ENCODE results near the gene SLC22A17.
"Not testable (repeated sequence)": the region's sequence is repeated elsewhere in the genome, so short reads cannot be mapped to it uniquely, and the experiment has no call there.

The SLC22A17 gene

DNA sequence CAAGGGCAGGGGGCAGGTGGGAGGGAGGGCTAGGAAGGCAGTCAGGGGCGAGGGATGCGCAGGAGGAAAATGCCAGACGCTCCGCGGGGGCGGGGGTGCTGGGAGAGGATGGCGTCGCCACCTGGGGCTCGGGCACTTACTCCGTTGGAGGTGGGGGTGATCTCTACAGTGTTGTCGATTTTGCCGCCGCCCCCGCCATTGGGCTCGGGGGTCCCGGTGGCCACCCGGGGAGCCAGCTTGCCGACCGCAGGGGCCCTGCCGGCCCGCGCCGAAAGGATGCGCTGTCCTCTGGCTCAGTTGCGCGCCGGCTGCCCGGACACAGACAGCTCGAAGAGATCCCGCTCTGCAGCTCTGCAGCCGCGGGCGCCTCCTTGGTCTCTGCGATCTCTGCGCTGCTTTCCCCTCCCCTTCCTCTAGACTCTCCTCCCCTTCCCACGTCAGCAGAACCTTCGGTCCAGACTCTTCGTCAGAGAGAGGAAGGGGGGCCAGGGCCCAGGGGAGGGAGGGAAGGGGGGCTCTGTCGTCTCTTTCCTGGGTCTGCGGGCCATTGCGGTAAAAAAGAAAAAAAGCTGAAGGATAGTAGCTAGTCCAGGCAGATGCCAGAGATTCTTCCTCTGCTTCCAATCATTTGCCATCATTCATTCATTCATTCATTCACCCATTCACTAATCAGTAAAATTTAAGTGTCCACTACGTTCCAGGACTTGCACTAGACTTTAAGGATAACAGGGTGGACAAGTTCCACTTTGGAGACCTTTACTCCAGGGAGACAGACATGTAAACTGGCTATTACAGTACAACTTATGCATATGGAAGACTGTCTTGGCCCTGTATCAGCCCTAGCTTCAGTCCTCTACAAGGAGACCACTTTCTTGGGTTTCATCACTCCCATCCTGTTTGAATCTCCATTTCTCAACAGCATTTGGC is at the start of gene SLC22A17:
TSS of gene SLC22A17 (minus strand) at position 382 of the 927 bp plus-strand sequence.
- peak within 1 kb of the TSS; percentile 49 for H3K4me3 ChIP-seq (replicated peaks; ENCODE audit: low read depth, low read length)
- TF ChIP-seq, protein P1, sequence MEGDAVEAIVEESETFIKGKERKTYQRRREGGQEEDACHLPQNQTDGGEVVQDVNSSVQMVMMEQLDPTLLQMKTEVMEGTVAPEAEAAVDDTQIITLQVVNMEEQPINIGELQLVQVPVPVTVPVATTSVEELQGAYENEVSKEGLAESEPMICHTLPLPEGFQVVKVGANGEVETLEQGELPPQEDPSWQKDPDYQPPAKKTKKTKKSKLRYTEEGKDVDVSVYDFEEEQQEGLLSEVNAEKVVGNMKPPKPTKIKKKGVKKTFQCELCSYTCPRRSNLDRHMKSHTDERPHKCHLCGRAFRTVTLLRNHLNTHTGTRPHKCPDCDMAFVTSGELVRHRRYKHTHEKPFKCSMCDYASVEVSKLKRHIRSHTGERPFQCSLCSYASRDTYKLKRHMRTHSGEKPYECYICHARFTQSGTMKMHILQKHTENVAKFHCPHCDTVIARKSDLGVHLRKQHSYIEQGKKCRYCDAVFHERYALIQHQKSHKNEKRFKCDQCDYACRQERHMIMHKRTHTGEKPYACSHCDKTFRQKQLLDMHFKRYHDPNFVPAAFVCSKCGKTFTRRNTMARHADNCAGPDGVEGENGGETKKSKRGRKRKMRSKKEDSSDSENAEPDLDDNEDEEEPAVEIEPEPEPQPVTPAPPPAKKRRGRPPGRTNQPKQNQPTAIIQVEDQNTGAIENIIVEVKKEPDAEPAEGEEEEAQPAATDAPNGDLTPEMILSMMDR (IDR thresholded peaks at IDR 0.05; ENCODE audit: low read depth, low read length, missing control alignments): no peak
- no peak for DNase-seq (ENCODE audit: extremely low read depth, low read depth)

GRCh38 chr14:23401291-23401690 is 48.6 kb upstream of the SLC22A17 start:
- no peak for DNase-seq (ENCODE audit: extremely low read depth, low read depth)
- TF ChIP-seq, protein P1 (IDR thresholded peaks at IDR 0.05; ENCODE audit: low read depth, low read length, missing control alignments): no peak
- no peak overlapping the region for H3K4me3 ChIP-seq (replicated peaks; ENCODE audit: low read depth, low read length)

DNA sequence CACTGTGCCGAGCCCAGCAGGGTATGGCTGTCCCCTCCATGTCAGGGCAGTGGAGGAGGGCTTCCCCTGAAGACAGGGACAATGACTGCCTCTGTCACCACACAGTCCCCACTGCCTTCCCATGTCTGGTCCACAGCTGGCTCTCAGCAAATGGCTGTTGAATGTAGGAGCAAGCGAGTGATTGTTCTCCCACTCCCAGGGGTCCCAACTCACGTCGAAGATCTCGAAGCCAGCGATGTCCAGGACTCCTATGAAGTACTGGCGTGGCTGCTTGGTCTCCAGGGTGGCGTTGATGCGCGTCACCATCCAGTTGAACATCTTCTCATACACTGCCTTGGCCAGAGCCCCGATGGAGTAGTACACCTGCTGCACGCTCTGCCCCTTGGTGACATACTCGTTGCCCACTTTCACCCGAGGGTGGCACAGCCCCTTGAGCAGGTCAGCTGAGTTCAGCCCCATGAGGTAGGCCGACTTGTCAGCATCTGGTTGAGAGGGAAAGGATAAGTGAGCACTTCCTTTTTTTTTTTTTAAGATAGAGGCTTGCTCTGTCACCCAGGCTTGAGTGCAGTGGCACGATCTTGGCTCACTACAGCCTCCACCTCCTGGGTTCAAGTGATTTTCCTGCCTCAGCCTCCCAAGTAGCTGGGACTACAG is 47.9 kb upstream of the SLC22A17 start:
- not testable (repeated sequence) for H3K4me3 ChIP-seq (replicated peaks; ENCODE audit: low read depth, low read length); DNase-seq (ENCODE audit: extremely low read depth, low read depth)

- DNase-seq (ENCODE audit: extremely low read depth, low read depth): no peak
- no peak overlapping the region for H3K4me3 ChIP-seq (replicated peaks; ENCODE audit: low read depth, low read length)
- TF ChIP-seq, protein P1 (IDR thresholded peaks at IDR 0.05; ENCODE audit: low read depth, low read length, missing control alignments): no peak
Measured at GRCh38 chr14:23399591-23399990, 46.9 kb upstream of the SLC22A17 start.

- DNase-seq (ENCODE audit: extremely low read depth, low read depth): no peak
- TF ChIP-seq, protein P1 (IDR thresholded peaks at IDR 0.05; ENCODE audit: low read depth, low read length, missing control alignments): no peak
- H3K4me3 ChIP-seq (replicated peaks; ENCODE audit: low read depth, low read length): no peak overlapping the region
Measured at GRCh38 chr14:23399136-23399535, 46.4 kb upstream of the SLC22A17 start.

GRCh38 chr14:23398348-23398747 is 45.7 kb upstream of the SLC22A17 start:
- TF ChIP-seq, protein P1 (IDR thresholded peaks at IDR 0.05; ENCODE audit: low read depth, low read length, missing control alignments): no peak
- DNase-seq (ENCODE audit: extremely low read depth, low read depth): no peak
- H3K4me3 ChIP-seq (replicated peaks; ENCODE audit: low read depth, low read length): no peak overlapping the region

- no peak for DNase-seq (ENCODE audit: extremely low read depth, low read depth)
- TF ChIP-seq, protein P1 (IDR thresholded peaks at IDR 0.05; ENCODE audit: low read depth, low read length, missing control alignments): no peak
- H3K4me3 ChIP-seq (replicated peaks; ENCODE audit: low read depth, low read length): no peak overlapping the region
Measured at GRCh38 chr14:23396781-23397407, 44.2 kb upstream of the SLC22A17 start.
